AG08396 (cell line): Measurements from ENCODE around the gene STXBP3.
"Not testable (repeated sequence)": the region's sequence is repeated elsewhere in the genome, so short reads cannot be mapped to it uniquely, and the experiment has no call there.

Experiments used
- DNase-seq: peaks from one replicate; pipeline ENCODE4 v3.0.0; 2012; ENCODE audit warnings: low spot score, mixed read lengths

The STXBP3 gene, protein sequence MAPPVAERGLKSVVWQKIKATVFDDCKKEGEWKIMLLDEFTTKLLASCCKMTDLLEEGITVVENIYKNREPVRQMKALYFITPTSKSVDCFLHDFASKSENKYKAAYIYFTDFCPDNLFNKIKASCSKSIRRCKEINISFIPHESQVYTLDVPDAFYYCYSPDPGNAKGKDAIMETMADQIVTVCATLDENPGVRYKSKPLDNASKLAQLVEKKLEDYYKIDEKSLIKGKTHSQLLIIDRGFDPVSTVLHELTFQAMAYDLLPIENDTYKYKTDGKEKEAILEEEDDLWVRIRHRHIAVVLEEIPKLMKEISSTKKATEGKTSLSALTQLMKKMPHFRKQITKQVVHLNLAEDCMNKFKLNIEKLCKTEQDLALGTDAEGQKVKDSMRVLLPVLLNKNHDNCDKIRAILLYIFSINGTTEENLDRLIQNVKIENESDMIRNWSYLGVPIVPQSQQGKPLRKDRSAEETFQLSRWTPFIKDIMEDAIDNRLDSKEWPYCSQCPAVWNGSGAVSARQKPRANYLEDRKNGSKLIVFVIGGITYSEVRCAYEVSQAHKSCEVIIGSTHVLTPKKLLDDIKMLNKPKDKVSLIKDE

GRCh38 chr1:108746382-108747170 lies at the start of gene STXBP3:
TSS of gene STXBP3 (plus strand) at chr1:108746674. CDS start at chr1:108746738, 64 bp downstream.
- DNase-seq = peak; percentile 98

GRCh38 chr1:108699375-108700332 lies 46.8 kb upstream of the STXBP3 start:
- no peak for DNase-seq

DNA sequence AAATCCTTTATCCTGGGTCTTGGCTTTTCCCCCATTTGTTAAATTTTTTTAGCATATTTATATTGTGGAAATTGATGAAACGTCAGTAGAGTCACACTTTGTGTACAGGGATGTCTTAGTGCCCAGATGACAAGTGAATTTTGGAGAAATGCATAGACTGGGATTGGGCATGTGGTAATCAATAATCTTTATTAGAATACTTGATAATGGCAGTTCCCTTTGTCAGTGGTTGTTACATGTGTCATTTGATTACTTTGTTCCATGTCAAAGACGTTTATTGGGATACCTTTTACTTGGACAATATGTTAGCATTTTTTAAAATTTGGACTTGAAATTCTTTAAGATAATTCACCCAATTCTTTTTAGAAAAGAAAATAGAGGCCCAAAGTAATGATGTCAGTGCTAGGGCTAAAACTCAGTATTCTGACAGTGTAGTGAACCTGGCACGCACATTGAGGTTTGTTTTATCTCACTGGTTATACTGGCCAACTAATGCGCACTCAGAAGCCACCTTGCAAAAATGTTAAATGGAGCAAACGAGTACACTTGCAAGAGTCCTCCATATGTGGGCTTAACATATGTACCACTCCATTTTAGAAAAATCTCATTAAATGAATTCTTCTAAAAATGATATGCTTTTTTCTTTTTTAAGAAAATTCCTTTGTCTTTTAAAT lies 45.2 kb upstream of the STXBP3 start:
- DNase-seq = no peak

- not testable (repeated sequence) for DNase-seq
These were observed 44.4 kb upstream of the STXBP3 start for GRCh38 chr1:108702109-108702508.

DNA sequence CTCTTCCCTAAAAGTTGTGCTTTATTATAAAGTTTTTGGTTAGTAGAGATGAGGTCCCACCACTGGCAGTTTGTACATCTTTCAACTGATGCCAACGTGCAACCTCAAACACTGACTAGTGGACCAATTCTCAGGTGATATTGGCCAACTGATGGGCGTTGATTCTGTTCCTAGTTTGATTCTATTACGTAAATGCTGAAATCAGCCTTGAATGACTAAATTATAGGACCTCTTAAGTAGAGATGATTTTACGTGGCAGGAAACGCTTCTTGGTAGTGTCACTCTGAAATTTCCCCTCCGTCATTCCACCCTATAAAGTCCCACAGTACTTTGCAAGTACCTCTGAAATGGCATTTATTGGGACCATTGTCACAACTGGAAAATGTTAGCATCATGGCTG lies 42.5 kb upstream of the STXBP3 start:
- no peak for DNase-seq

GRCh38 chr1:108704496-108704895 lies 42.0 kb upstream of the STXBP3 start:
- DNase-seq = peak; percentile 55

GRCh38 chr1:108706643-108707042 lies 39.8 kb upstream of the STXBP3 start:
- no peak for DNase-seq

GRCh38 chr1:108708691-108709660 lies 37.5 kb upstream of the STXBP3 start:
- DNase-seq = no peak

GRCh38 chr1:108712606-108713150 lies 33.8 kb upstream of the STXBP3 start, which contains the start of gene FNDC7:
TSS of gene FNDC7 (plus strand) at chr1:108712908. CDS start at chr1:108712934, 26 bp downstream.
- DNase-seq = no peak

DNA sequence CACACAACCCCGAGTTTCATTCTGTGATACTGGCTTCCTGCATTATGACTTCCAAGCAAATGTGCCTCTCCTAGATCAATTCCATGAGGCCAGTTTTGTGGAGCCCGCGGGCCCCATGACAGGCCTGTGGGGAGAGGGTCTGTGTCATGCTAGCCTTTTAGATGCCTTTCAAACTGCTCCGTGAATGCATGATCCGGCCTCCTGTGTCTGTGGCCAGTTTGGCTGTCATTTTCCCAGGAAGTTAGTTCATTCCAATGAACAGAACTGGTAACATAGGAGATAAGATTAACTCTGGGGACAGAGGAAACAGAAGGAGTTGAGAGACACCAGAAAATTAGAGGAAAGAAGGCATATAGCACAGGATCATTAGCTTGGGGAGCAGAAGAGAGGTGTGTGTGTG lies 30.5 kb upstream of the STXBP3 start:
- DNase-seq = no peak

DNA sequence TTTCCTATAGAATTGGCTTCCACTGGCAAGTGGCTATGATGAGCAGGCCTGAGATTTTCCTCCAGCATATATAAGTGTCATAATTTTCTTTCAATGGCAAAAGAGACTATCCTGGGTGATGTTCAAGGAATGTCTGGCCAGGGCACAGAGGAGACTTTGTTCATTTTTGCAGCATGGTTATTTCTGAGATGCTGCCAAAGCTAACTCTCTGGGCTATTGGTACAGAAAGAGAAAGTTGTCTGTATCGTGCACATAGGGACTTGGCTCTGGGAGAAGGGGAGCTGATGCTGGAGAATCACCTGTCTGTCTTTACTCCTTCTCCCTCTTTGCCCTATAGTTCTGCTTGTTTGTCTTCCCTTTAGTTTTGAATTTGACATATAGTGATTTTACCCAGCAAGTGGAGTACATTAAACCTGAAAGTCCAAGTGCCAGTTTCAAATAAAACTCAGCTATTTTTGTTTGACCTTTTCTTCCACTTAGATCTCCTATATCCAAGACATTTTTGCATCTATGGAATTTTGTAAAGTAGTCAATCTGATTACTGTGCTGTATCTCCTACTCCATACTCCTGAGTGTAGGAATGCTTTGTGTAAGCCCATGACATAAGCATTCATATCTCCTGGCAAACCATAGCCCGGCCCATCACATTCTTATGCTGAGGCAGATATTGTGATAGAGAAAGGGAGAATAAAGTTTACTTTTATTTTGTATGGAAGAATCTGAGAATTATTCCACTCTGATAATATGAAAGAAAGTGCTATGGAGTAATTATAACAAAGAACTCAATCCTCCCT lies 29.8 kb upstream of the STXBP3 start:
- DNase-seq = no peak

DNA sequence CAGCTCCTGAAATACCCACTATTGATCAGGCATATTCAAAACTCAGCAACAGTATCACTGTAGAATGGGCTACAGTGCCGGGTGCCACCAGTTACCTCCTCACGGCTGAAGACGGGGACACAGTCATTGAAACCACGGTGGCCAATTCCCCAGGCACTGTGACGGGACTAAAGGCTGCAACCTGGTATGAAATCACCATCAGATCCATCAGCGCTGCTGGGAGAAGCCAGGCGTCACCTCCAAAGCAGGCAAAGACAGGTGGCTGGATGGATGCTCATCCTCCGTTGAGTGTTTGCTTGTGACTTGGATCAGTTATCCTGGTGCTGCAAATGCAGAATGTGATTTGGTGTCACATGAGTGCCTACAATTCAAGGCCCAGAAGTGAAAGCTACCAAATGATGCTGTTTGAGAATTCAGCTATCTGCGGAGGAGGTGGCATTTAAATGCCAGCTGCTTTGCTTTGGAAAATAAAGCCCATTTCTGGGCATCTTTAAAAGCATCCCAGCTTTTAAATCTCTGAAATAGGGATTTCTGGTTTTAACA lies 28.6 kb upstream of the STXBP3 start:
- DNase-seq = no peak

- DNase-seq = no peak
These were observed 27.4 kb upstream of the STXBP3 start for GRCh38 chr1:108718927-108719655.

GRCh38 chr1:108719656-108720435 lies 26.6 kb upstream of the STXBP3 start:
- peak; percentile 57 for DNase-seq

- DNase-seq = peak; percentile 45
These were observed 24.2 kb upstream of the STXBP3 start for GRCh38 chr1:108722292-108722691.

GRCh38 chr1:108725906-108726305 lies 20.6 kb upstream of the STXBP3 start:
- DNase-seq = no peak
